ENCODE results near the gene NEDD4L.

DNA sequence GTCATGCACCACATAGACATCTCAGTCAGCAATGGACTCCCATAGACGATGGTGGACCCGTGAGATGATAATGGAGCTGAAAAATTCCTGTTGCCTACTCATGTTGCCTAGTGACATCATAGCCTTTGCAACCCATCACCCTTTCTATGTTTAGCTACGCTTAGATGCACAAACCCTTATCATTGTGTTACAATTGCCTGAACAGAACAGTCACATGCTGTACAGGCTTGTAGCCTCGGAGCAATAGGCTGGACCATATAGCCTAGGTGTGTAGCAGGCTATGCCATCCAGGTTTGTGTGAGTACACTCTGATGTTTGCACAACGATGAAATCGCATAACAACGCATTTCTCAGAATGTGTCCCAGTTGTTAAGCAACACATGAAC, 363.2 kb downstream of the NEDD4L start:
- no peak for TF ChIP-seq EZH2phosphoT487 (IDR thresholded peaks at IDR 0.05; ENCODE audit: borderline replicate concordance, low read depth, low read length)
- TF ChIP-seq, protein P1, sequence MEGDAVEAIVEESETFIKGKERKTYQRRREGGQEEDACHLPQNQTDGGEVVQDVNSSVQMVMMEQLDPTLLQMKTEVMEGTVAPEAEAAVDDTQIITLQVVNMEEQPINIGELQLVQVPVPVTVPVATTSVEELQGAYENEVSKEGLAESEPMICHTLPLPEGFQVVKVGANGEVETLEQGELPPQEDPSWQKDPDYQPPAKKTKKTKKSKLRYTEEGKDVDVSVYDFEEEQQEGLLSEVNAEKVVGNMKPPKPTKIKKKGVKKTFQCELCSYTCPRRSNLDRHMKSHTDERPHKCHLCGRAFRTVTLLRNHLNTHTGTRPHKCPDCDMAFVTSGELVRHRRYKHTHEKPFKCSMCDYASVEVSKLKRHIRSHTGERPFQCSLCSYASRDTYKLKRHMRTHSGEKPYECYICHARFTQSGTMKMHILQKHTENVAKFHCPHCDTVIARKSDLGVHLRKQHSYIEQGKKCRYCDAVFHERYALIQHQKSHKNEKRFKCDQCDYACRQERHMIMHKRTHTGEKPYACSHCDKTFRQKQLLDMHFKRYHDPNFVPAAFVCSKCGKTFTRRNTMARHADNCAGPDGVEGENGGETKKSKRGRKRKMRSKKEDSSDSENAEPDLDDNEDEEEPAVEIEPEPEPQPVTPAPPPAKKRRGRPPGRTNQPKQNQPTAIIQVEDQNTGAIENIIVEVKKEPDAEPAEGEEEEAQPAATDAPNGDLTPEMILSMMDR (conservative IDR thresholded peaks at IDR 0.05; ENCODE audit: low read length), result no peak

Data from OCI-LY7 (cell line).